Globus pallidus (tissue), 1 donor: ENCODE measurements around the gene PIK3CG.
A peak's percentile ranks its signal among the peaks of the same experiment; 100 is the strongest.
"Not testable (repeated sequence)": the region's sequence is repeated elsewhere in the genome, so short reads cannot be mapped to it uniquely, and the experiment has no call there.

Experiments
- DNase-seq: peaks from one replicate; pipeline ENCODE4 v3.0.0-alpha.2; 2015; ENCODE audit warnings: low spot score

Gene PIK3CG

DNA sequence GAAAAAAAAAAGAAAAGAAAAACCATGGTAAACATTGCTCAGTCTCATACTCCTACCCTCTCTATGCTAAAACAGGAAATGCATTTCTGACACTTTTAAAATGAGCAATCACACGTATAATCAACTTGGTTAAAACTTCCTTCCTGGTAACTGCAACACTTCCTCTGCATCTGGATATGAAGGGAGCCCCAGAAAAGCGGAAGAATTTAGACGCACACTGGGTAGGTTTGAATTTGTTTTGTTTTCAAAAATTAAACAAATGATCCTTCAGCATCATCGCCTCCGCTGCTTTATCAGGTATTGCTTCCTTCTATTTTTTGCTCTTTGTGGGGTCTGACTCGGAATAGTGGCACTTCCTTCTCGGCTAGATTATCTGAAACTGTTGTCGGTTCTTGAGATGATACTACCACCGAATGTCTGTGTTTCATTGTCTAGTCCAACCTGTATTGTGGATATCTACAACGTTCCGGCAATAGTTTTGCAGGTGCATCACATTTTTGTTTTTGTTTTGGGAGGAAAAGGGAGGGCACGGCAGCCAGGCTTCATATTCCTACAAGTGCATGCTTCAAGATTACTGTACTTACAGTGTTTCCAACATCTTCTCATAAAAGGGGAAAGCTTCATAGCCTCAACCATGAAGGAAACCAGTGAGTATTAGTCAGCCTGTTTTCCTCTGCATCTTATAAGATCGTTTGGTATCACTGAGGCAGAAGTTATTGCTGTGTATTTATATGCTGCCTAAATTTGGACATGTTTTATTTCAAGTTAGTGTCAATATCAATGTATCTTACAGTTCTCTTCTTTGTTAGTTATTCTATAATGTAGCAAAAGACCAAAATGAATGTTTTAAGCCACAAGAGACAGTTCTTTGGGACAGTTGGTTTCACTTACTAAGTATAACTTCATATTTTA lies at the start of gene PIK3CG:
Gene PIK3CG, plus strand, starts transcription at position 153 of the 912 bp plus-strand sequence. CDS start 2,280 bp downstream, outside the sequence.
- peak; percentile 26 for DNase-seq

DNA sequence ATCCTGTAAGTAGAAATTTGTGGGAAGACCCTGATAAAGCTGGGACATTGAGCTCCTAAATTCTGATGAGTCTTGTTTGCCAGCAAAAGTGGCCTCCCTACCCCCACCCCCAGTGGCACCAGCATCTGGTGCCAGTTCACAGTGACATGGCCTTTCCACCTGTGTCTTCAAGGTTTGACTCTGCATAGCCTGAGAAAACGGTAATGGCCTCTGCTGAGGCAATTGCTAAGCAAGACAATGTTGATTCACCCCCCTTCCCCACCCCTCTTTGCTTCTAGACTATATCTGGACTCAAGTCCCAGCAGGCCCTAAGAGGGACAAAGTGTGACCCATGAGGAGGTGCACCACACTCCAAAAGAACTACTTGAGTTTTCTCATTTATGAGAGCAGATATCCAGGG lies 48.0 kb upstream of the PIK3CG start:
- DNase-seq, result no peak

DNA sequence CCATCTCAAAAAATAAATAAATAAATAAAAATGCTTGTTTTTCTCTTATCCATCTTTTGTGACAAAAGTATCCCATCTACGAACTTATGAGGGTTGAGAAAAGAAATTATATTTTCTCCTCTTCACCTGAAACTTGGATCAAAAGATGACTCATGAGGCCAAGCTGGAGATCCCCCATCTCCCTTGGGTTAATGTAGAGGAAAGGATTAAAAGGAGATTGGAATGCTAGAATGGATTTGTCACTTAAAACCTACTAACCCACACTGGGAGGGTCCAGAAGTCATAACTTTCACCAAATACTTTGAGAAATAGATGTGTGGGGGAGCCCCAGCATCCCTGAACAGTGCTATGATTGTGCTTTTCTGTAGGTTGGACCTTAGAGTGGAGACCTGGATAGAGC lies 46.3 kb upstream of the PIK3CG start:
- DNase-seq, result no peak

DNA sequence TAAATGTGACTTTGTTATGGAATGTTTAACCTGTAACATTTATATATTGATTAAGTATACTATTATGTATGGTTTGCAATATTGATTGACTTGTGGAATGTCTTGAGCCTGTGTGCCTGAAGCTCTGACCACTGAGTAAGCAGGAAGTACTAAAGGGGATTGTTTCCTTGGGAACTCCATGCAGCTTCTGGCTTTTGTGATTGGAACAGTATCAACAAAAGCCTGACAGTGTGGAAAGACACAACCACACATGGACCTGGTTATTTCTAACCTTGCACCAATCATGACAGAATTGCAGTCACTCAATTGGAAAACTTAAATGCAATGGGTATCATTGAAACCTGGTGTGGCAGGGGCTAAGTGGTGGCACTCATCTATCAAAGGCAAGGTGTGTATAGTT lies 45.5 kb upstream of the PIK3CG start:
- no peak for DNase-seq

DNA sequence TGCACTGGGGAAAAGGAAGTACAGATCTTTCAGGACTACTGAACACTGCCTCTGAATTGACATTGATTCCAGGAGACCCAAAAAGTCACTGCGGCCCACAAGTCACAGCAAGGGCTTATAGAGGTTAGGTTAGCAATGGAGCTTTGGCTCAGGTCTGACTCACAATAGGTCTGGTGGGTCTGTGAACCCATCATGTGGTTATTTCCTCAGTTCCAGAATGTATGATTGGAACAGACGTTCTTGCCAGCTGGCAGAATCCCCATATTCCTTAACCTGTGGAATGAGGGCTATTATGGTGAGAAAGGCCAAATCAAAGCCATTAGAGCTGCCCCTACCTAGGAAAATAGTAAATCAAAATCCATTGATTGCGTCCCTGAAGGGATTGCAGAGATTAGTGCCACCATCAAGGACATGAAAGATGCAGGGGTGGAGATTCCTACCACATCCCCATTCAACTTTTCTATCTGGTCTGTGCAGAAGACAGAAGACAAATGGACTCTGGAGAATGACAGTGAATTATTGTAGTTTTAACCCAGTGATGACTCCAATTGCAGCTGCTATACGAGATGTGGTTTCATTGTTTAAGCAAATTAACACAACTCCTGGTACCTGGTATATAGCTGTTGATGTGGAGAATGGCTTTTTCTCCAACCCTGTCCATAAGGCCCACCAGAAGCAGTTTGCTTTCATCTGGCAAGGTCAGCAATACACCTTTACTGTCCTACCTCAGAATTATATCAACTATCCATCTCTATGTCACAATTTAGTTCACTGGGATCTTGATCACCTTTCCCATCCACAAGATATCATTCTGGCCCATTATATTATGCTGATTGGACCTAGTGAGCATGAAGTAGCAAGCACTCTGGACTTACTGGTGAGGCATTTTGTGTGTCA lies 44.5 kb upstream of the PIK3CG start:
- DNase-seq, result no peak

DNA sequence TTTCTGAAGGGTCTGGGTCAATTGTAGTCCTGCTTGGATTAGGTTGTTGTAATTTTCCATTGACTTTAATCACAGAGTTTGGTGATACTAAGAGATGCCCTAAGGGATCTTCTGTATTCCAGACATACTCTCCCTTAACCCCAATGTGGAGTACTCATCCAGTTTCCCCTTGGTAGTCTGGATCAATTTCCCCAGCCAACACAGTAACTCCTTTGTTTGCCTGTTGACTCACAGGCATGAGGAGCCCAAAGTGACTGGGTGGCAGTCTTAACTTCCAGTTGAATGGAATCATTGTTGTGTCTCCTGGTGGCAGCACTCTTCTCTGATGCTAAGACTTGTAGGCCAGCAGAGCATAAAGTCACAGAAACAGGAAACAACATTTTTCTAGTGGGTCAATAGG lies 41.5 kb upstream of the PIK3CG start:
- no peak for DNase-seq

DNA sequence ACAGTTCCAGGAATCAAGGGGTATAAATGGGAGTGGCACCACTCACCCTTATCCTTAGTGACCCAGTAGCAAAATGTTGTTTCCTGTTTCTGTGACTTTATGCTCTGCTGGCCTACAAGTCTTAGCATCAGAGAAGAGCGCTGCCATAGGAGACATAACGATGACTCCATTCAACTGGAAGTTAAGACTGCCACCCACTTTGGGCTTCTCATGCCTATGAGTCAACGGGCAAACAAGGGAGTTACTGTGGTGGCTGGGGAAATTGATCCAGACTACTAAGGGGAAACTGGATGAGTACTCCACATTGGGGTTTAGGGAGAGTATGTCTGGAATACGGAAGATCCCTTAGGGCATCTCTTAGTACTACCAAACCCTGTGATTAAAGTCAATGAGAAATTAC lies 40.6 kb upstream of the PIK3CG start:
- DNase-seq, result no peak

DNA sequence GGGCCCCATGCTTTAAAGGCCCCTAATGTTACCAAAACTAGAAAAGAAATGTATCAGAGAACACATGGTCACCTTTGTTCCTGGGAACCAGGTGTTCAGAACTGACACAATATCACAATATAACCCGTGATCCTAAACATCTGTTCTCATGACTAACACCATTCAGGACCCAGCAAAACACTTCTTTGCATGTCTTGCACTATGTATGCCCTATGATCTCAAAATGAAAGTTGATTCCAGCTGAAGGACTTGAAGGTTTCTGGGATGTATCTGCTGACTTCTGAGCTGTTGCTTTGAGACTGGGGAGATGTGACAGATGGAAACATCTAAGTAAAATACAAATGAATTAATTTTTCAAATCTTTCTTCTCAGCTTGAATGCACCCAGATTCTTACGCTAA lies 37.5 kb upstream of the PIK3CG start:
- DNase-seq, result no peak

DNA sequence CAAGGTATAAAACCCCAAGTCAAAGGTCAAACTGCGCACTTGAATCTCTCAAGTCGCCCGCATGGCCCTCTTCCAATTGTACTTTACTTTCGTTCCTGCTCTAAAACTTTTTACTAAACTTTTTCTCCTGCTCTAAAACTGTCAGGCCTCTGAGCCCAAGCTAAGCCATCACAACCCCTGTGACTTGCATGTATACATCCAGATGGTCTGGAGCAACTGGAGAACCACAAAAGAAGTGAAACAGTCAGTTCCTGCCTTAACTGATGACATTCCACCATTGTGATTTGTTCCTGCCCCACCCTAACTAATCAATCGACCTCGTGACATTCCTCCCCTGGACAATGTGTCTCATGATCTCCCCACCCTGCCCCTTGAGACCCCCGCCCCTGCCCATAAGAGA lies 35.6 kb upstream of the PIK3CG start:
- DNase-seq, result no peak

DNA sequence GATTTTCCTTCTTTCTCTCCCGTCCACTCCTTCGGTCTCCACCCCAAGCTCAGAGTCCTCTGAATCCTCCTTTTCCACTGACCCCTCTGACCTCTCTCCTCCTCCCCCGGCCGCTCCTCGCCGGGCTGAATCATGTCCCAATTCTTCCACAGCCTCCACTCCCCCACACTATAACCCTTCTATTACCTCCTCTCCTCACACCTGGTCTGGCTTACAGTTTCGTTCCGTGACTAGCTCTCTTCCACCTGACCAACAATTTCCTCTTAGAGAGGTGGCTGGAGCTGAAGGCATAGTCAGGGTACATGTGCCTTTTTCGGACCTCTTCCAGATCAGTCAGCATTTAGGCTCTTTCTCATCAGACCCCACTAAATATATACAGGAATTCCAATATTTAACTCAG lies 34.2 kb upstream of the PIK3CG start:
- not testable (repeated sequence) for DNase-seq

DNA sequence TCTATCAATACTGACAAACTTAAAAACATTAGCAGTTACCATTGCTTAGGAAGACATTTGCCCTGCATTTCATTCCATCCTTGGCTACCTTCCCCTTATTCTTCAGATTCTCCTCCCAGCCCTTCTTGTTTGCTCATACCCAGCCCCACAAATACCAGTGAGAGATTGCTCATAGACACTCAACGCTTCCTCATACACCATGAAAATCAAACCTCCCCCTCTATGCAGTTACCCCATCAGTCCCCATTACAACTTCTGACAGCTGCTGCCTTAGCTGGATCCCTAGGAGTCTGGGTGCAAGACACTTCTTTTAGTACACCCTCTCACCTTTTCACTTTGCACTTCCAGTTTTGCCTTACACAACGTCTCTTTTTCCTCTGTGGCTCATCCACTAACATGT lies 28.3 kb upstream of the PIK3CG start:
- no peak for DNase-seq

DNA sequence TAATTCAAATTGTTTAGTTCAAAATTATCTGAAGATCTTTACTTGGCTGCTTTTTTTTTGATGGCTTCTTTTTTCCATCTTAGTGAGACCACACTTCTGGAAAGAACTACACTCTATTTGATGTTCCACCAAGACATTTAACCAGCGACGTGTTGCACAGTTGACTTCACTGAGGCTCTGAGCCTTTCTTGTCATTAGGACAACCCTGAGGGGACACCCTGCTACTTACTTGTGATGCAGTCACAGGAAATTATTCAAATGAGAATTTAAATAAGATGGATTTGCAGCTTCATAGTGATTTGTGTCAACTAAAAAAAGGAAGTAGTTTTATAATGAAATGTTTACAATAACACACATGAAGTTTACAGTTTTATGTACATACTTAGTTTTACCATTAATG lies 25.6 kb upstream of the PIK3CG start:
- DNase-seq, result no peak

DNA sequence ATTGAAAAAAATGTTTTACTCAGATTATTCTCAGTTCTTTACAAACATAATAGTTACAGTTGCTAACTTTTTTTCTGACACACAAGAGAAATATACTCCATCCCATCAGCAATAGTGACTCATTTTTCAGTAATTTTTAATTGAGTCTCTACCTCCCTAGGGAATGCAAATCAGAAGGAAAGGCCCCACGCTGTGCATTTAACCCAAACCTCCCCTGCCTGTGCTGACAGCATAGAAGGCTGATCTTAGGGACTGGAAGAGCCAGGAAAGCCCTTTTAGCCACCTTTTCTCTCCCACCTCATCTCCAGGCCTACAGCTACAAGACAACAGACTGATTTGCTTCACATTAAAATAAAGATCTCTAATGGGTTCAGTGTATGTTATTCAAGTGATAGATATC lies 24.7 kb upstream of the PIK3CG start:
- no peak for DNase-seq

DNA sequence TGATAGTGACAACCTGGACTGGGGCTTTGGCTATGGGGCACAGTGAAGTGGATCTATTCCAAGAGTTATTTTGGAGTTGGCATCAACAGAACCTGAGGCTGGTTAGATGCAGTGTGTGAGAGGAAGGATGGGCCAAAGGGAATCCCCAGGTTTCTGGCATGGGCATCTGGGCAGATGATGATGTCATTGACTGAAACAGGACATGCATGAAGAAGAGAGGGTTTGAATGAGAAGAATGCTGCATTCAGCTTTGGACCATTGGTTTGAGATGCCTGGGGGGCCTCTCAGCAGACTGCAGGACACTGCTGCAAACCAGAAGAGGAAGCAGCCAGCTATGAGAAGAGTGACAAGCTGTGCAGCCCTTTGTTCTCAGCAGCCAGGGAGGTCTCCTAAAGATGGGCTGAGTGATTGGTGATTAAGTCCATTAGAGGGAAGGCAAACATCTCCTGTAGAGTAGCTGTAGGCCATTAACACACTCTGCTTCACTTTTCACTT lies 23.1 kb upstream of the PIK3CG start:
- no peak for DNase-seq

DNA sequence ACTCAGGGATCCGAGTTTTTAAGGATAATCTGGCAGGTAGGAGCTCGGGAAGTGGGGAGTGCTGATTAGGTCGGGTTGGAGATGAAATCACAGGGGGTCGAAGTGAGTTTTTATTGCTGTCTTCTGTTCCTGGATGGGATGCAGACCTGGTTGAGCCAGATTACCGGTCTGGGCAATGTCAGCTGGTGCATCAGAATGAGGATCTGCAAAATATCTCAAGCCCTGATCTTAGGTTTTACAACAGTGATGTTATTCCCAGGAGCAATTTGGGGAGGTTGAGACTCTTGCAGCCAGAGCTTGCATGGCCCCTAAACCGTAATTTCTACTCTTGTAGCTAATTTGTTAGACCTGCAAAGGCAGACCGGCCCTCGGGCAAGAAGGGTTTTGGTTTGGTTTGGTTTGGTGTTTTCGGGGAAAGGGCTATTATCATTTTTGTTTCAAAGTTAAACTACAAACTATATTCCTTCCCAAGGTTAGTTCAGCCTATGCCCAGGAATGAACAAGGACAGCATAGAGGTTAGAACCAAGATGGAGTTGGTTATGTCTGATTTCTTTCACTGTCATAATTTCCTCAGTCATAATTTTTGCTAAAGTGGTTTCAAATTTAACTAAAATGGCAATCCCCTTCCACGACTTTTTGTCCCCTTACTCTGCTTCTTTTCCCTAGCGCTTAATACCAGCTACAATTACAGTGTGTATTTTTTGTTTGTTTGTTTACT lies 20.6 kb upstream of the PIK3CG start:
- DNase-seq, result no peak

DNA sequence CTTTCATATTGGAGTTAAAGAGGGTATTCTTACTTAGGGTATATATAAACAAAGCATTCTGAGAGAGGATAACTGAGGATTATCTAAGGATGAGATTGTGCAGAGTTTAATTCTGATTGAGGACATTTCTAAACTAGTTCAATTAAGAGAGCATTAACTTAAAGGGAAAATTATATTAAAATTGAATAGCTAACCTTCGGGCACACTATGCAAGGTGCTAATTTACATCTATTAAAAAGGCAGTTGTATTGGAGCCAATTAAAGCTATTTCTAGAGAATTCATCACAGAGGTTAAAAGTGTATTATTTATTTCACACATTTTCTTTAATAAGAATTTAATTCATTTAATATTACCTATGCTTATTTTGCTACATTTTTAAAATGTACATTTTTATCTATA lies 17.0 kb upstream of the PIK3CG start:
- DNase-seq, result no peak

DNA sequence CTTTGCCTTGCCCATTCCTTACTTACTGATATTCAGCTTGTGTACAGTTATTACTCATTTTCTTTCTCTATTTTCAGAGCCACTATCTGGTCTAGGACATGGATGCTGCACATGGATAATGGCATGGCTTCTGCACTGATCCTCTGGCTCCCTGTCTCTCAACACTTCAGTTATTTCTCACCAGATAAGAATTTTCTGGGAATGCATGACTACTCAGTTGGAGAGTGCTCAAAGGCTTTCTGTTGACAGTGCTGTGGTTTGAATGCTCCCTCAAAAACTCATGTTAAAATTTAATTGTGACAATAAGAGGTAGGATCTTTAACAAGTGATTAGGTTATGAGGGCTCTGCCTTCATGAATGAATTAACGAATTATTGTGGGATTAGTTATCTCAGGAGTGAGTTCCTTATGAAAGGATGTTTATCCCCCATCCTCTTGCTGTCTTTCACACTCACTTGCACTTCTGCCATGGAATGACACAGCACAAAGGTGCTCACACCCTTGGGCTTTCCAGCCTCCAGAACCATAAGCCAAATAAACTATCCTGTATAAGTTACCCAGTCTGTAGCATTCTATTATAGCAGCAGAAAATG lies 16.1 kb upstream of the PIK3CG start:
- no peak for DNase-seq

DNA sequence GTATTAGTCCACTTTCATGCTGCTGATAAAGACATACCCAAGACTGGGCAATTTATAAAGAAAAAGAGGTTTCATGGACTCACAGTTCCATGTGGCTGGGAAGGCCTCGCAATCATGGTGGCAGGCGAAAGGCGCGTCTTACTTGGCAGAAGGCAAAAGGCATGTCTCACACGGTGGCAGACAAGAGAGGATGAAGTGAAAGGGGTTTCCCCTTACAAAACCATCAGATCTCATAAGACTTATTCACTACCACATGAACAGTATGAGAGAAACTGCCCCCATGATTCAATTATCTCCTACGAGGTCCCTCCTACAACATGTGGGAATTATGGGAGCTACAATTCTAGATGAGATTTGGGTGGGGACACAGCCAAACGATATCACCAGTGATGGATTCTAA lies 13.4 kb upstream of the PIK3CG start:
- not testable (repeated sequence) for DNase-seq

DNA sequence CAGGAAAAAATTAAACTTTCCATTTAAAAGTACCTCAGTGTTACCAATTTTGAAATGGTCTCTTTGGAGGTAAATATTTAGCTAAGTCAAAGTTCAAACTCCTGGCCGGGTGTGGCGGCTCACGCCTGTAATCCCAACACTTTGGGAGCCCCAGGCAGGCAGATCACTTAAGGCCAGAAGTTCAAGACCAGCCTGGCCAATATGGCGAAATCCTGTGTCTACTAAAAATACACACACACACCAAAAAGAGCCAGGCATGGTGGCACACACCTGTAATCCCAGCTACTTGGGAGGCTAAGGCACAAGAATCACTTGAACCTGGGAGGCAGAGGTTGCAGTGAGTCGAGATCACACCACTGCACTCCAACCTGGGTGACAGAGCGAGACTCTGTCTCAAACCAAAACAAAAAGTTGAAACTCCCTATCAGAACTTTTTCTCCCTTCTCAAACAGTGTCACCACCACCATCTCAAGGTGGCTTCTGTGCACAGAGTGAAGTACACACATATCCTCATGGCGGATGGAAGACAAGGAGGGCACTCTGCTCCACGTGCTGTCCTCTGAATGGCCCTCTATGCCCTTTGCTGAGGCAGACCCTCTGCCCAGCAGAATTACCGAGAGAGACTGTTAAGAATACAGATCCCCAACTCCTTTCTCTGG lies 11.7 kb upstream of the PIK3CG start:
- DNase-seq, result no peak

DNA sequence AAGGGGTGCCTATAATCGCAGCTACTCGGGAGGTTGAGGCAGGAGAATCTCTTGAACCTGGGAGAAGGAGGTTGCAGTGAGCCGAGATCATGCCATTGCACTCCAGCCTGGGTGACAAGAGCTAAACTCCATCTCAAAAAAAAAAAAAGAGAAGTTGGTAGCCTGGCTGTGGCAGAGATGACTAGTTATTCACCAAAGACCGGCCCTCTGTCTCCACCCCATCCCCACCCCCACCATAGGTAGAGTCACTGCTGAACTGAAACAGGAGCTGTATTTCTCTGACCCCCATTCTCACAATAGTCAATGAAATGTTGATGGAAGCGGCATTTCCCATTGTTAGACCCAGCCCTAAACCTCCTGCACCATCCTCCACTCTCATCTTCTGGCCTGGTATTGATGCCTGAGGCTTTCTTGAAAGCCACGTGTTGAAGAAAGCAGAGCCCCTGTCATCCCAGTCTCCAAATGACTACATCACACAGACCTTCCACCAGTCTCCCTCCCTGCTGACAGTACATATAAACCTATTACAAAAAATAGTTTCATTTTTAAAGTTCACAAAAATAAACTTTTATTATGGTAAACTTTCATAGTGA lies 9.4 kb upstream of the PIK3CG start:
- DNase-seq, result no peak
